Parathyroid adenoma (tissue), 2 donors: ENCODE data around the gene HPCAL1.

Experiments
- H2AFZ ChIP-seq: fragments of 300-600 bp; sonication (generic); one replicate; pipeline ENCODE4 v1.7.0; 2017; ENCODE audit warnings: antibody characterized with exemption, mild to moderate bottlenecking
- H3K27ac ChIP-seq: fragments of 300-600 bp; sonication (generic); one replicate; pipeline ENCODE4 v1.7.0; 2017
- H3K27me3 ChIP-seq: fragments of 300-600 bp; sonication (generic); one replicate; pipeline ENCODE4 v1.7.0; 2017; ENCODE audit warnings: low read length; ENCODE audit not compliant: control insufficient read depth, insufficient read depth
- H3K36me3 ChIP-seq: fragments of 300-600 bp; sonication (generic); one replicate; pipeline ENCODE4 v1.7.0; 2017; ENCODE audit warnings: low read length; ENCODE audit not compliant: control insufficient read depth, insufficient read depth
- H3K4me1 ChIP-seq: fragments of 300-600 bp; sonication (generic); one replicate; pipeline ENCODE4 v1.7.0; 2017; ENCODE audit warnings: control low read depth
- H3K4me2 ChIP-seq: fragments of 300-600 bp; sonication (generic); one replicate; pipeline ENCODE4 v1.7.0; 2017; ENCODE audit warnings: low read length
- H3K4me3 ChIP-seq: fragments of 300-600 bp; sonication (generic); one replicate; pipeline ENCODE4 v1.7.0; 2017; ENCODE audit warnings: low read depth, low read length
- H3K79me2 ChIP-seq: fragments of 300-600 bp; sonication (generic); one replicate; pipeline ENCODE4 v1.7.0; 2017; ENCODE audit warnings: control low read depth
- H3K9ac ChIP-seq: fragments of 300-600 bp; sonication (generic); one replicate; pipeline ENCODE4 v1.7.0; 2017; ENCODE audit warnings: mild to moderate bottlenecking
- H3K9me3 ChIP-seq: fragments of 300-600 bp; sonication (generic); one replicate; pipeline ENCODE4 v1.7.0; 2017; ENCODE audit warnings: low read length; ENCODE audit not compliant: control insufficient read depth
- CTCF ChIP-seq: fragments of 300-600 bp; sonication (generic); IDR thresholded peaks from one replicate; pipeline ENCODE4 v1.7.0; 2017; ENCODE audit warnings: antibody characterized with exemption, mild to moderate bottlenecking
- donor health status: primary hyperparathyroidism.

The HPCAL1 gene

GRCh38 chr2:10269711-10270610 is 32.7 kb upstream of the HPCAL1 start:
- H3K4me2 ChIP-seq = no peak overlapping the region
- H3K4me1 ChIP-seq = no peaks in the 10 kb centered on the region
- H3K27ac ChIP-seq = no peak overlapping the region
- no peaks in the 10 kb centered on the region for H3K36me3 ChIP-seq
- H3K4me3 ChIP-seq = no peak overlapping the region
- no peaks in the 10 kb centered on the region for H3K9me3 ChIP-seq
- H3K79me2 ChIP-seq = no peaks in the 10 kb centered on the region
- TF ChIP-seq CTCF = no peak
- no peaks in the 10 kb centered on the region for H3K27me3 ChIP-seq
- H3K9ac ChIP-seq = no peak overlapping the region
- no peak overlapping the region for H2AFZ ChIP-seq

- no peaks in the 10 kb centered on the region for H3K9me3 ChIP-seq
- no peak overlapping the region for H3K27ac ChIP-seq
- no peaks in the 10 kb centered on the region for H3K4me1 ChIP-seq
- no peak overlapping the region for H3K4me3 ChIP-seq
- no peaks in the 10 kb centered on the region for H3K27me3 ChIP-seq
- H3K79me2 ChIP-seq = no peaks in the 10 kb centered on the region
- no peak overlapping the region for H3K9ac ChIP-seq
- no peak overlapping the region for H2AFZ ChIP-seq
- no peak for TF ChIP-seq CTCF
- H3K36me3 ChIP-seq = no peaks in the 10 kb centered on the region
- H3K4me2 ChIP-seq = no peak overlapping the region
Observed at GRCh38 chr2:10271509-10271908, 31.2 kb upstream of the HPCAL1 start.

GRCh38 chr2:10271946-10272345 is 30.8 kb upstream of the HPCAL1 start:
- Histone ChIP-seq H3K27ac (no peak overlapping the region), H3K79me2 (no peaks in the 10 kb centered on the region), H3K9ac (no peak overlapping the region), H3K4me1 (no peaks in the 10 kb centered on the region), H3K36me3 (no peaks in the 10 kb centered on the region), H3K4me2 (no peak overlapping the region), H2AFZ (no peak overlapping the region), H3K27me3 (no peaks in the 10 kb centered on the region), H3K4me3 (no peak overlapping the region), H3K9me3 (no peaks in the 10 kb centered on the region)
- no peak for TF ChIP-seq CTCF

- H3K79me2 ChIP-seq = no peaks in the 10 kb centered on the region
- TF ChIP-seq CTCF = no peak
- H3K4me3 ChIP-seq = no peak overlapping the region
- no peak overlapping the region for H3K27ac ChIP-seq
- H3K9me3 ChIP-seq = no peaks in the 10 kb centered on the region
- H3K9ac ChIP-seq = no peak overlapping the region
- peaks cover under 1% of the 10 kb centered on the region for H3K4me1 ChIP-seq
- no peak overlapping the region for H2AFZ ChIP-seq
- H3K36me3 ChIP-seq = no peaks in the 10 kb centered on the region
- no peak overlapping the region for H3K4me2 ChIP-seq
- no peaks in the 10 kb centered on the region for H3K27me3 ChIP-seq
Observed at GRCh38 chr2:10272464-10272863, 30.2 kb upstream of the HPCAL1 start.
